Right atrium auricular region (tissue), 2 donors: ENCODE data around the gene OXSR1. TPM values are rescaled to one million over a fixed set of nuclear protein-coding genes. Genes with fewer than 3 reads are reported as not detected.

ENCODE experiments used
- DNase-seq: peaks from one replicate; pipeline ENCODE4 v3.0.0-alpha.2; 2019; ENCODE audit warnings: low spot score
- H3K27ac ChIP-seq, 2 donors: fragments of 200-600 bp; sonication (generic); 1 replicate in 1 of 2; 2 replicates in 1 of 2; pipeline ENCODE4 v1.5.1; 2016 to 2019
- H3K27me3 ChIP-seq, 2 donors: fragments of 200-600 bp; sonication (generic); one replicate each; pipeline versions ENCODE4 v1.5.1 to v1.6.0; 2017 to 2019
- H3K36me3 ChIP-seq: fragments of 200-600 bp; sonication (generic); one replicate; pipeline ENCODE4 v1.5.1; 2016
- H3K4me1 ChIP-seq, 2 donors: fragments of 200-600 bp; sonication (generic); one replicate each; pipeline versions ENCODE4 v1.5.1 to v1.6.0; 2017 to 2019
- H3K4me3 ChIP-seq, 2 donors: fragments of 200-600 bp; sonication (generic); 1 replicate in 1 of 2; 2 replicates in 1 of 2; pipeline ENCODE4 v1.5.1; 2017 to 2019; ENCODE audit warnings: mild to moderate bottlenecking in 1 of 2, moderate library complexity in 1 of 2
- H3K9me3 ChIP-seq, 2 donors: fragments of 200-600 bp; sonication (generic); one replicate each; pipeline ENCODE4 v1.5.1; 2019
- total RNA-seq, 2 donors: library from RNA; depleted of rRNA; stranded (reverse); fragments of >200 nt; gene quantifications; one replicate each; pipeline ENCODE4 v1.1.0, GENCODE V29; 2016
- TF ChIP-seq, protein P1 (sequence below), 2 donors: fragments of 200-600 bp; sonication (generic); IDR thresholded peaks; one replicate each; pipeline ENCODE4 v1.5.1; 2019; ENCODE audit warnings: antibody characterized with exemption in 2 of 2

Gene OXSR1
- total RNA-seq, 2 donors from 2014 or later: 25.8 to 27.2 TPM

DNA sequence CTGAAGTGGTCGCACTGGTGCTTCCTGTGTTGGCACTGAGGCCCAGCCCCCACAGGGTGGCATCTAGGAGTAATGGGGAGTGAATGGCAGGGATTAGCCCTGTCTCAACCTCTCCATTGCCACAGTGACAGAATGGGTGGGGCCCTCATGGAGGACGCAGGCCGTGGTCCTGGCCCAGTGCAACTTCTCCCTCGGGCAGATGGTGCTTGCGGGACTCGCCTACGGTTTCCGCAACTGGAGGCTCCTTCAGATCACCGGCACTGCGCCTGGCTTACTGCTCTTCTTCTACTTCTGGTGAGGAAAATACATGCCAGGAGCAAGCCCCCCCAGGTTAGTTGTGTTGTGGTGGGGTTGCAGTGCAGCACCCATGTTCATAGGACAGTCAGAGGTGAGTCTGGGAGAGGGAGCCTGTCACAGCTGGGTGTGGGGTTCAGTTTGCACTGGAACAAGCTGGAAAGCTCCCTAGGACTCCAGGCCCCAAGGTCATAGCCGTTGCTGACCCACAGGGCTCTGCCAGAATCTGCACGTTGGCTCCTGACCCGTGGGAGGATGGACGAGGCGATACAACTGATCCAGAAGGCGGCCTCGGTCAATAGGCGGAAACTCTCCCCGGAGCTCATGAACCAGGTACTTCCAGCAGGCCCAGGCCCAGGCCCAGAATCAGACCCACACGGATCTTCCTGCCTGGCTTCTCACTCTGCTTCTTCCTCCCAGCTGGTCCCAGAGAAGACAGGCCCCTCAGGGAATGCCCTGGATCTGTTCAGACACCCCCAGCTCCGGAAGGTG, 109.7 kb downstream of the OXSR1 start:
- Histone ChIP-seq H3K27me3 (no peaks in the 10 kb centered on the region), H3K36me3 (no peaks in the 10 kb centered on the region), H3K4me1 (no peaks in the 10 kb centered on the region), H3K27ac (no peak overlapping the region), H3K9me3 (no peaks in the 10 kb centered on the region), H3K4me3 (no peak overlapping the region)
- TF ChIP-seq, protein P1, sequence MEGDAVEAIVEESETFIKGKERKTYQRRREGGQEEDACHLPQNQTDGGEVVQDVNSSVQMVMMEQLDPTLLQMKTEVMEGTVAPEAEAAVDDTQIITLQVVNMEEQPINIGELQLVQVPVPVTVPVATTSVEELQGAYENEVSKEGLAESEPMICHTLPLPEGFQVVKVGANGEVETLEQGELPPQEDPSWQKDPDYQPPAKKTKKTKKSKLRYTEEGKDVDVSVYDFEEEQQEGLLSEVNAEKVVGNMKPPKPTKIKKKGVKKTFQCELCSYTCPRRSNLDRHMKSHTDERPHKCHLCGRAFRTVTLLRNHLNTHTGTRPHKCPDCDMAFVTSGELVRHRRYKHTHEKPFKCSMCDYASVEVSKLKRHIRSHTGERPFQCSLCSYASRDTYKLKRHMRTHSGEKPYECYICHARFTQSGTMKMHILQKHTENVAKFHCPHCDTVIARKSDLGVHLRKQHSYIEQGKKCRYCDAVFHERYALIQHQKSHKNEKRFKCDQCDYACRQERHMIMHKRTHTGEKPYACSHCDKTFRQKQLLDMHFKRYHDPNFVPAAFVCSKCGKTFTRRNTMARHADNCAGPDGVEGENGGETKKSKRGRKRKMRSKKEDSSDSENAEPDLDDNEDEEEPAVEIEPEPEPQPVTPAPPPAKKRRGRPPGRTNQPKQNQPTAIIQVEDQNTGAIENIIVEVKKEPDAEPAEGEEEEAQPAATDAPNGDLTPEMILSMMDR (IDR thresholded peaks at IDR 0.05): no peak
- DNase-seq: no peak

DNA sequence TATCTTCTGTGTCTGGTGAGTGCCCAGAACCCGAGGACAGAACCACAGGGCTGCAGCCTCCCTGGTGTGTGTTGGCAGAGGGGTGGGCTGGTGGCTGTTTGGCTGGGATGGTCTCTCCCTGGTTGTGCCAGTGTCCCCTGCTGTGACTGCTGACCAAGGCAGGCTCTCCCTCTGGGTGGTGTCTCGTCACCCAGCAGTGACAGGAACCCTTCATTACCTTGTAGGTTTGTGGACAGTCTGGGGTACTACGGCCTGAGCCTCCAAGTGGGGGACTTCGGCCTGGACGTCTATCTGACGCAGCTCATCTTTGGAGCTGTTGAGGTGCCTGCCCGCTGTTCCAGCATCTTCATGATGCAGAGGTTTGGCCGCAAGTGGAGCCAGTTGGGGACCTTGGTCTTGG, 110.3 kb downstream of the OXSR1 start:
- Histone ChIP-seq H3K9me3 (no peaks in the 10 kb centered on the region), H3K27me3 (no peaks in the 10 kb centered on the region), H3K4me1 (no peaks in the 10 kb centered on the region), H3K4me3 (no peak overlapping the region), H3K27ac (no peak overlapping the region), H3K36me3 (no peaks in the 10 kb centered on the region)
- DNase-seq: no peak
- TF ChIP-seq, protein P1 (IDR thresholded peaks at IDR 0.05): no peak

DNA sequence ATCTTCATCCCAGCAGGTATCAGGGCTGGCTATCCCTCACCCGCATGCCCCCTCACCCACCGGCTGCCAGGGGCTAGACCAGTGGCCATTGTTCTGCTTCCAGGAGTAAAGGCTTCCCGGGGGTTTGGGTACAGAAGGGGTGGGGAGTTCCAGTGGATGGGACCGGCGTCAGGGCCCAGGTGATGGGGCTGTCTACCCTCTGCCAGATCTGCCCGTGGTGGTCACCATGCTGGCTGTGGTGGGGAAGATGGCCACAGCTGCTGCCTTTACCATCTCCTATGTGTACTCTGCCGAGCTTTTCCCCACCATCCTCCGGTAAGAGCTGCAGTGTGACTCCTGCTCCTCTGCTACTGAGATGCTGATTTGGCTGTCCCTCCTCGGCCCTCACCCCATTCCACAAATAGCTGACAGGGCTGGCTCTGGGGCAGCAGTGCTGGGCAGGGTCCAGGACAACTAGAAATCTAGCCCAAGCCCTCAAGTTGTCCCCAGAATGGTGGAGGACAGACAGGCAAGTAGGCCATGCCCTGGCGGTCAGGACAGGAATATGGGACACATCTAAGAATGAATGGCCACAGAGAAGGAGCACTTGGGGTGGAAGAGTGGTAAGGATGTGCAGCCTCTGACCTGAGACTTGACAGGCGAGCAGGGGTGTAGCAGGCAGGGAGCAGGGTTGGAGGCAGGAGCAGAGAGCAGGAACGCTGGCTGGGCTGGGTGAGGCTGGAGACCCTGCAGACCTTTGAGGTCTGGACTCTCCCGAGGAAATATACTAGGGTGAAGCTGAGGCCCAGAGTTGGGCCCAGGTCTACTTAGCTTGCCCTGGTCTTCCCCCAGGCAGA, 111.0 kb downstream of the OXSR1 start:
- no peaks in the 10 kb centered on the region for H3K27me3 ChIP-seq
- H3K27ac ChIP-seq: no peak overlapping the region
- no peaks in the 10 kb centered on the region for H3K4me1 ChIP-seq

DNA sequence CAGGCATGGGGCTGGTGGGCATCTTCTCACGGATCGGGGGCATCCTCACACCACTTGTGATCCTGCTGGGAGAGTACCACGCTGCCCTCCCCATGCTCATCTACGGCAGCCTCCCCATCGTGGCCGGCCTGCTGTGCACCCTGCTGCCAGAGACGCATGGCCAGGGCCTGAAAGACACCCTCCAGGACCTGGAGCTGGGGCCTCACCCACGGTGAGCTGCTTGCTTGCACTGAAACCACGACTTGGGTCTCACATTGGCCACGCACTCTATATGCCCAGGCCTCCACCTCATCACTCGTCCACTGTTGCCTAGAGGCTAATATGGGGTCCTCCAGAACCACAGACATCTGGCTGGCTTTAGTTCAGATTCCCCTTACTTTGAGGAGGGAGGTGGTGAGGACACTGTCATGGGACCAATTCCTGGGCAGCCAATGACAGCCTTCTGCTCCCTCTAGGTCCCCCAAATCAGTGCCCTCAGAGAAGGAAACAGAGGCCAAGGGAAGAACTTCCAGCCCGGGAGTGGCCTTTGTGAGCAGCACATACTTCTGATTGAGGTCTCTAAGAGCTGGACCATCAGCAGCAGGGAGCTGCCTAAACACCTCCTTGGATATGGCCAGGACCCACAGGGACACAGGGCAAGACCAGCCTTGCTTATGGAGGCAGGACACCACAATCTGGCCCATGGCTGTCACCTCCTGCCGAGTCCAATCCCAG, 111.7 kb downstream of the OXSR1 start:
- H3K4me3 ChIP-seq: no peak overlapping the region
- no peaks in the 10 kb centered on the region for H3K4me1 ChIP-seq
- DNase-seq: no peak
- no peaks in the 10 kb centered on the region for H3K27me3 ChIP-seq
- H3K9me3 ChIP-seq: no peaks in the 10 kb centered on the region
- H3K27ac ChIP-seq: no peak overlapping the region
- H3K36me3 ChIP-seq: no peaks in the 10 kb centered on the region
- TF ChIP-seq, protein P1 (IDR thresholded peaks at IDR 0.05): no peak

More for the DNA sequence above, 111.0 kb downstream of the OXSR1 start:
- TF ChIP-seq, protein P1 (IDR thresholded peaks at IDR 0.05): no peak
- DNase-seq: no peak
- Histone ChIP-seq H3K4me3 (no peak overlapping the region), H3K36me3 (no peaks in the 10 kb centered on the region), H3K9me3 (no peaks in the 10 kb centered on the region)

DNA sequence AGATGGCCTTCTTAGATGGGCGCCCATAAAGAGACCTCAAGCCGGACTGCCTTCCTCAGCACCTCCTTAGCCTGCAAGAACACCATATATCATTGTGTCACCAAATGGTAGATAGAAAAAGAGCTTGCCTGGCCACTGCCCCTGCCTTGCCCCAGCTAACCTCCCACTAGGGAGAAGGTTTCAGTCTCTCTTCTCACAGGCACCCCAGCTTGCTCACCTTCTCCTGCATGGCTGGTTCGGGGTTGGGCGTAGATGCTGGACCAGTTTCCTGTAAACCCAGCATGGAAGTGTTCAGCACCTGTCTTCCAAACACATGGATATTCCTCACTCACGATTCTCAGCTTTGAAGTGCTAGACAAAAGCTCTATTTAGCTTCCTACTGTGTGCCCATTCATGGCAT, 113.5 kb downstream of the OXSR1 start:
- H3K36me3 ChIP-seq: no peaks in the 10 kb centered on the region
- H3K4me1 ChIP-seq: no peaks in the 10 kb centered on the region
- TF ChIP-seq, protein P1 (IDR thresholded peaks at IDR 0.05): no peak
- no peak overlapping the region for H3K4me3 ChIP-seq
- H3K27me3 ChIP-seq: no peaks in the 10 kb centered on the region
- no peaks in the 10 kb centered on the region for H3K9me3 ChIP-seq
- no peak overlapping the region for H3K27ac ChIP-seq
- no peak for DNase-seq
